Hematopoietic multipotent progenitor cell treated with erythropoietin and hydrocortisone succinate and interleukin-3 and kit ligand, for 8 days (in vitro differentiated cells): ENCODE data around the gene CFAP299.
"Not testable (repeated sequence)": the region's sequence is repeated elsewhere in the genome, so short reads cannot be mapped to it uniquely, and the experiment has no call there.

ENCODE experiments used
- DNase-seq: peaks from one replicate; pipeline ENCODE4 v3.0.0-alpha.2; 2015

CFAP299 gene

GRCh38 chr4:80333121-80333520 is 2.4 kb upstream of the CFAP299 start:
- DNase-seq = no peak

GRCh38 chr4:80334568-80334967 is 962 bp upstream of the CFAP299 start:
- no peak for DNase-seq

GRCh38 chr4:80335226-80335553 is 340 bp upstream of the CFAP299 start:
- DNase-seq = no peak

GRCh38 chr4:80336582-80336981 is 1.1 kb downstream of the CFAP299 start:
- peak; percentile 36 for DNase-seq

- no peak for DNase-seq
Observed at GRCh38 chr4:80340036-80340435, 4.5 kb downstream of the CFAP299 start.

GRCh38 chr4:80342684-80343083 is 7.2 kb downstream of the CFAP299 start:
- not testable (repeated sequence) for DNase-seq

- no peak for DNase-seq
Observed at GRCh38 chr4:80343887-80344286, 8.4 kb downstream of the CFAP299 start.

GRCh38 chr4:80360084-80360483 is 24.6 kb downstream of the CFAP299 start:
- DNase-seq = no peak

- DNase-seq = no peak
Observed at GRCh38 chr4:80360900-80361299, 25.4 kb downstream of the CFAP299 start.

- peak; percentile 54 for DNase-seq
Observed at GRCh38 chr4:80361329-80361900, 25.9 kb downstream of the CFAP299 start.

- DNase-seq = peak; percentile 19
Observed at GRCh38 chr4:80362578-80363181, 27.1 kb downstream of the CFAP299 start.

- peak; percentile 38 for DNase-seq
Observed at GRCh38 chr4:80365928-80366327, 30.4 kb downstream of the CFAP299 start.

- no peak for DNase-seq
Observed at GRCh38 chr4:80367737-80368136, 32.2 kb downstream of the CFAP299 start.

GRCh38 chr4:80370635-80371034 is 35.1 kb downstream of the CFAP299 start:
- no peak for DNase-seq

- DNase-seq = no peak
Observed at GRCh38 chr4:80371046-80371445, 35.5 kb downstream of the CFAP299 start.

GRCh38 chr4:80374180-80374579 is 38.6 kb downstream of the CFAP299 start:
- no peak for DNase-seq

- DNase-seq = no peak
Observed at GRCh38 chr4:80382090-80382832, 46.7 kb downstream of the CFAP299 start.

- no peak for DNase-seq
Observed at GRCh38 chr4:80385397-80386280, 50.1 kb downstream of the CFAP299 start.

GRCh38 chr4:80386281-80386886 is 50.9 kb downstream of the CFAP299 start:
- no peak for DNase-seq

GRCh38 chr4:80387390-80388283 is 52.1 kb downstream of the CFAP299 start:
- DNase-seq = no peak

GRCh38 chr4:80388284-80388607 is 52.7 kb downstream of the CFAP299 start:
- no peak for DNase-seq

- no peak for DNase-seq
Observed at GRCh38 chr4:80390178-80390577, 54.6 kb downstream of the CFAP299 start.
